NCI-H82 treated with DMSO at 0.1 percent for 48 hours (cell line): ENCODE measurements around the gene RBM20.

ENCODE experiments used
- DNase-seq: peaks from one replicate; lab custom pipeline; 2025; ENCODE audit not compliant: unreplicated experiment; lab: John Stamatoyannopoulos, UW

RBM20 gene

GRCh38 chr10:110730345-110731050 lies 86.4 kb downstream of the RBM20 start:
- DNase-seq: no peak

- DNase-seq: no peak
Observed at GRCh38 chr10:110733218-110733952, 89.2 kb downstream of the RBM20 start.

- DNase-seq: no peak
Observed at GRCh38 chr10:110735620-110736027, 91.5 kb downstream of the RBM20 start.

- DNase-seq: no peak
Observed at GRCh38 chr10:110737886-110738634, 93.9 kb downstream of the RBM20 start.

GRCh38 chr10:110739811-110740271 lies 95.7 kb downstream of the RBM20 start:
- no peak for DNase-seq

GRCh38 chr10:110742801-110743200 lies 98.7 kb downstream of the RBM20 start:
- DNase-seq: no peak

GRCh38 chr10:110744782-110745181 lies 100.6 kb downstream of the RBM20 start:
- DNase-seq: no peak

GRCh38 chr10:110746254-110746826 lies 102.2 kb downstream of the RBM20 start:
- DNase-seq: peak; percentile 49

GRCh38 chr10:110746969-110747608 lies 103.0 kb downstream of the RBM20 start:
- no peak for DNase-seq

GRCh38 chr10:110747609-110748464 lies 103.7 kb downstream of the RBM20 start:
- DNase-seq: no peak

GRCh38 chr10:110748970-110749369 lies 104.8 kb downstream of the RBM20 start:
- DNase-seq: no peak

- DNase-seq: no peak
Observed at GRCh38 chr10:110750931-110751330, 106.8 kb downstream of the RBM20 start.

GRCh38 chr10:110751850-110752249 lies 107.7 kb downstream of the RBM20 start:
- no peak for DNase-seq

GRCh38 chr10:110753462-110753861 lies 109.3 kb downstream of the RBM20 start:
- no peak for DNase-seq

GRCh38 chr10:110754375-110755105 lies 110.4 kb downstream of the RBM20 start:
- no peak for DNase-seq

GRCh38 chr10:110755781-110756180 lies 111.6 kb downstream of the RBM20 start:
- no peak for DNase-seq

GRCh38 chr10:110756876-110757275 lies 112.7 kb downstream of the RBM20 start:
- DNase-seq: no peak

GRCh38 chr10:110757586-110757985 lies 113.5 kb downstream of the RBM20 start:
- DNase-seq: no peak

GRCh38 chr10:110758128-110758765 lies 114.1 kb downstream of the RBM20 start:
- DNase-seq: peak; percentile 95
